B cell (primary cell): Measurements from ENCODE around the gene CXXC4. TPM values are rescaled to one million over a fixed set of nuclear protein-coding genes. Genes with fewer than 3 reads are reported as not detected.

Experiments
- ATAC-seq: fragments of 200-7000 bp; cut with Tn5 transposase; one replicate; pipeline ENCODE4 v1.10.0; 2021; ENCODE audit warnings: low read depth, mild to moderate bottlenecking, moderate number of reproducible peaks, moderate library complexity
- CTCF ChIA-PET: fragments of 350-600 bp; sonication (Branson Sonifier 250); formaldehyde crosslinking; loops from one replicate; lab custom pipeline; 2021; ENCODE audit warnings: antibody characterized with exemption, inconsistent platforms; lab: Charles Lee
- POLR2A ChIA-PET: fragments of 350-600 bp; sonication (Branson Sonifier 250); formaldehyde crosslinking; loops from one replicate; lab custom pipeline; 2021; ENCODE audit warnings: antibody characterized with exemption; lab: Charles Lee
- DNase-seq: peaks from one replicate; pipeline ENCODE4 v3.0.0; 2013
- H2AFZ ChIP-seq: 2 replicates; pipeline ENCODE4 v1.6.1; 2012; ENCODE audit warnings: mild to moderate bottlenecking, low read depth, low read length; ENCODE audit not compliant: insufficient read depth, poor library complexity, severe bottlenecking
- H3K27ac ChIP-seq, 2 donors: 1 replicate in 1 of 2; 2 replicates in 1 of 2; pipeline ENCODE4 v1.5.1; 2012 to 2013; ENCODE audit warnings: low read length in 2 of 2, mild to moderate bottlenecking in 2 of 2, moderate library complexity in 1 of 2
- H3K27me3 ChIP-seq, 4 experiments: fragments of 200-600 bp in 1 of 4; sonication (generic) in 1 of 4; replicated peaks in 1 of 4; 1 replicate in 2 of 4; 2 replicates in 2 of 4; pipeline versions ENCODE4 v1.6.1 to v1.7.0; 2013 to 2016; ENCODE audit warnings: low read length in 3 of 4, mild to moderate bottlenecking in 2 of 4, mixed read lengths in 1 of 4, moderate library complexity in 1 of 4; ENCODE audit not compliant: insufficient read depth in 4 of 4, control insufficient read depth in 3 of 4; ENCODE audit errors: control extremely low read depth in 1 of 4
- H3K36me3 ChIP-seq, 2 experiments: replicated peaks in 1 of 2; 1 replicate in 1 of 2; 2 replicates in 1 of 2; pipeline versions ENCODE4 v1.6.1 to v1.7.1; 2013; ENCODE audit warnings: low read length in 1 of 2; ENCODE audit not compliant: insufficient read depth in 2 of 2, control insufficient read depth in 1 of 2; ENCODE audit errors: control extremely low read depth in 1 of 2, extremely low read depth in 1 of 2
- H3K4me1 ChIP-seq, 2 donors: fragments of 200-600 bp in 1 of 2; sonication (generic) in 1 of 2; 1 replicate in 1 of 2; 2 replicates in 1 of 2; pipeline versions ENCODE4 v1.5.1 to v1.6.1; 2013 to 2017; ENCODE audit warnings: low read length in 2 of 2; ENCODE audit not compliant: control insufficient read depth in 2 of 2, insufficient read depth in 2 of 2
- H3K4me2 ChIP-seq: replicated peaks from 2 replicates; pipeline ENCODE3; 2012; ENCODE audit warnings: mild to moderate bottlenecking, low read depth, low read length; ENCODE audit not compliant: poor library complexity, severe bottlenecking
- H3K4me3 ChIP-seq, 5 experiments: fragments of 200-600 bp in 1 of 5; sonication (generic) in 1 of 5; 1 replicate in 3 of 5; 2 replicates in 2 of 5; pipeline versions ENCODE4 v1.5.1 to v1.7.0; 2011 to 2016; ENCODE audit warnings: low read length in 4 of 5, mild to moderate bottlenecking in 4 of 5, low read depth in 2 of 5, control low read depth in 1 of 5, moderate library complexity in 1 of 5; ENCODE audit not compliant: insufficient read depth in 1 of 5; ENCODE audit errors: control extremely low read depth in 1 of 5, extremely low read depth in 1 of 5
- H3K79me2 ChIP-seq: fragments of 200-600 bp; sonication (generic); one replicate; pipeline ENCODE4 v1.6.0; 2016; ENCODE audit warnings: low read length; ENCODE audit not compliant: control insufficient read depth, insufficient read depth
- H3K9ac ChIP-seq: fragments of 200-600 bp; sonication (generic); 2 replicates; pipeline ENCODE4 v1.6.1; 2017; ENCODE audit warnings: mild to moderate bottlenecking, low read length, moderate library complexity
- H3K9me3 ChIP-seq, 3 donors: one replicate each; pipeline versions ENCODE4 v1.6.1 to v1.7.1; 2013; ENCODE audit warnings: low read length in 2 of 3; ENCODE audit not compliant: control insufficient read depth in 2 of 3, insufficient read depth in 1 of 3; ENCODE audit errors: control extremely low read depth in 1 of 3
- H4K20me1 ChIP-seq: 2 replicates; pipeline ENCODE4 v1.6.0; 2012; ENCODE audit warnings: mild to moderate bottlenecking, low read length; ENCODE audit not compliant: insufficient read depth, control insufficient read depth, poor library complexity, severe bottlenecking
- H3K27ac Mint-ChIP-seq: one replicate; pipeline ENCODE4 v1.8.0; 2021; ENCODE audit warnings: mixed read lengths
- H3K27me3 Mint-ChIP-seq: one replicate; pipeline ENCODE4 v1.8.0; 2021; ENCODE audit warnings: mixed read lengths
- H3K4me1 Mint-ChIP-seq: one replicate; pipeline ENCODE4 v1.8.0; 2021; ENCODE audit warnings: mixed read lengths
- H3K4me3 Mint-ChIP-seq: one replicate; pipeline ENCODE4 v1.8.0; 2021; ENCODE audit warnings: mixed read lengths
- H3K9me3 Mint-ChIP-seq: one replicate; pipeline ENCODE4 v1.8.0; 2022; ENCODE audit warnings: mixed read lengths; ENCODE audit not compliant: insufficient read depth
- CTCF ChIP-seq: fragments of 200-600 bp; IDR thresholded peaks from one replicate; pipeline ENCODE4 v1.8.0; 2022; ENCODE audit warnings: antibody characterized with exemption, mild to moderate bottlenecking
- EZH2 ChIP-seq: IDR thresholded peaks from 2 replicates; pipeline ENCODE4 v1.6.1; 2012; ENCODE audit warnings: borderline replicate concordance, low read depth, mild to moderate bottlenecking, moderate library complexity, low read length; ENCODE audit not compliant: insufficient read depth, poor library complexity, severe bottlenecking
- WGBS: methylation state at CpG from one replicate; pipeline ENCODE4 v1.1.5; 2013; ENCODE audit warnings: missing lambda C conversion rate; ENCODE audit not compliant: insufficient coverage; 5-methylcytosine and 5-hydroxymethylcytosine counted together
- intact Hi-C: fragments of 100-400 bp; cut with micrococcal nuclease; formaldehyde crosslinking; loops from one replicate; pipeline ENCODE4 v1.10.0; 2022
- polyA plus RNA-seq: library from polyadenylated mRNA; depleted of rRNA; stranded (reverse); fragments of >200 nt; gene quantifications from 2 replicates; pipeline ENCODE4 v1.2.3, GENCODE V29; 2012
- total RNA-seq, 2 donors: library from RNA; stranded (reverse); fragments of 120-200 nt in 1 of 2; gene quantifications; 1 replicate in 1 of 2; 2 replicates in 1 of 2; pipeline versions ENCODE4 v1.2.3 to v1.2.4, GENCODE V29; 2013 to 2022

The CXXC4 gene
- total and polyA plus RNA-seq, 2 donors (not counting 1 experiment from before 2014, with no cell fraction given): not detected

GRCh38 chr4:104491481-104492182 lies 3.1 kb downstream of the CXXC4 start:
- Histone ChIP-seq H3K27ac (no peak overlapping the region), H3K4me2 (peak overlapping the region; percentile 79), H3K79me2 (no peaks in the 10 kb centered on the region), H2AFZ (peak overlapping the region; percentile 59), H3K36me3 (no peaks in the 10 kb centered on the region), H4K20me1 (no peaks in the 10 kb centered on the region), H3K4me3 (peak overlapping the region in 4 of 5 experiments; percentile 24 to 54 (median 44)), H3K27me3 (peaks cover 0 to 36% (median 34%) of the 10 kb centered on the region in 4 experiments), H3K9me3 (peaks cover 0 to 9% (median 3%) of the 10 kb centered on the region in 3 donors), H3K4me1 (peaks cover 27 to 28% of the 10 kb centered on the region in 2 donors), H3K9ac (peak overlapping the region; percentile 54)
- H3K27ac Mint-ChIP-seq: no peak overlapping the region
- H3K4me3 Mint-ChIP-seq: peak overlapping the region; percentile 83
- peak; percentile 41 for DNase-seq
- ChIA-PET POLR2A (no interaction called here), CTCF (no interaction called here)
- H3K4me1 Mint-ChIP-seq: peaks cover 24% of the 10 kb centered on the region
- TF ChIP-seq EZH2 (no peak), CTCF (no peak)
- peak; percentile 53 for ATAC-seq
- WGBS: 0% methylated on average over 35 of the region's 47 CpGs
- intact Hi-C loops: no loop called here
- peaks cover 69% of the 10 kb centered on the region for H3K27me3 Mint-ChIP-seq
- no peaks in the 10 kb centered on the region for H3K9me3 Mint-ChIP-seq
